Camera-type eye (tissue), 1 donor: ENCODE data around the gene ZNF143. TPM values are rescaled to one million over a fixed set of nuclear protein-coding genes. Genes with fewer than 3 reads are reported as not detected.

Experiments
- total RNA-seq: library from RNA; depleted of rRNA; stranded (reverse); fragments of >200 nt; gene quantifications from one replicate; pipeline ENCODE4 v1.2.3, GENCODE V29; 2014

ZNF143 gene
- 49.5 TPM for total RNA-seq

DNA sequence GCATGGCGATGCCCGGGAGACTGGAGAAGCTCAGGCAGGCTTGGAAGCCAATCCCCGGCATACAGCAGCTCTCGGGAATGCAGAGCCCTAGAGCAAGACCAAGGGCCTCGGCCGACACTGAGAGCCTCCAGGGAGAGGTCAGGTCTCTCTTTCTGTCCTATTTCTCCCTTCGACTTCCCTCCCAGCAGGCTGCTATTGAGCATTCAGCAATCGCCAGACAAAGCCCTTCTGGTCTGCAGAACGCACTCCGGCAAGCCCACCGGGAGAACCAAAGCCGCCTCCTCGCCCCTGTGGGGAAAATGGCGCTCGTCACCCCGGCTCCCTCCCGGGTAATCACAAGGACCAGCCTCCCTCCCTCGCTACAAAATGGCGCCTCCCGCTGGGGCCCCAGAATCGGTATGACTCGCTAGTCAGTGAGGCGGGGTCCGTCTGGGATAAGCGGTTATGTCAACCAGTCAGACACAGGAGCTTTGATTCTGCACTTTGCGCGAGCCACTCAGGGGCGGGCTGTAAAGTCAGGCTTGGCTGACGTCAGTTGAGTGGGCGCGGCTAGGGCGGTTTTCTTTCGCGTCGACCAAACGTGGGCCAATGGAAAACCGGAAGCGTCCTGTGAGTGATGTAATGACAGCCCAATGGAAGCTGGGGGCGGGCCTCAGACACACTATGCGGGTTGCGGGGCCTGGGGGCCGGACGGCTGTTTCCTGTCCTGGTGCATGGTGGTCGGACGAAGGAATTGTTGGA lies at the start of gene ZNF143:
Gene ZNF143 (plus strand): TSS at position 691 of the 741 bp plus-strand sequence. CDS start 10,297 bp downstream, outside the sequence.

DNA sequence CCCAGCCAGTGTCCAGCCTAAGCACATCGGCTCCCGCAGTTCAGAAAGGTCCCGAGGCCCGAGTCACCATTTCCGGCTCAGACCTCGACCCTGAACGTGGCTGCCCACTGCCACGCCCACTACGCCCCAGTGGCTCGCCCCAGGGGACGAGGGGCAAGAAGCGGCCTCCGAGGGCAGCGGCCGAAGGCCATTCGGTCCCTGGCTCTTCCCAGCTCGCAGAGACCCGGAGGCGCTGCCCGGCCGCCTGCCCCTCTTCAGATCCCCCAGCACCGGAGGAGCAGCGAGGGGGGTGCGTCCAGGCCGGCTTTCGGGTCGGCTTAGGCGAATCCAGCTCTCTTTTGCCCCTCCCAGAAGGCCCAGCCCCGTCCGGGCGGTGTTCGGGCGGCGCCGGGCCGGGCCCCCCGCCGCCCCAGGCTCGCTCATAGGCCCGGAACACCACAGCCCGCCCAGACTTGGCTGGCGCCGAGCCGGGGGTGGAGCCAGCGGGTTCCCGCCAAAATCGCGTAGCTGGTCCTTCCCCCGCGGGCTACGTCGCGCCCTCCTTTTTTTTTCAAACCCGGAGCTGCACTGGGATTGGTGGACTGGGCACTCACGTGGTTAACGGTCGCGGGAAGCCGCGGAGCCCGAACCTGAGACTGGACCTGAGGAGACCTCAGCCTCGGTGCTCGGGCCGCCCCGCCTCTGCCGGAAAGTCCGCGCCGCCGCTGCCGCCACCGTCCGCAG lies 112.4 kb downstream of the ZNF143 start, which contains the start of gene WEE1:
Gene WEE1 (plus strand): TSS at position 619 of the 723 bp plus-strand sequence. CDS start 264 bp downstream, outside the sequence.

Other genes starting within 250 kb of the ZNF143 start
- 175 TPM for gene DENND5A, start 195.7 kb upstream of the ZNF143 start, total RNA-seq
- gene TMEM41B, start 146.4 kb upstream of the ZNF143 start, total RNA-seq = 42.6 TPM
- gene IPO7, start 76.4 kb upstream of the ZNF143 start, total RNA-seq = 177 TPM
- gene WEE1, start 112.7 kb downstream of the ZNF143 start, total RNA-seq = 55.0 TPM
- gene SWAP70, start 203.1 kb downstream of the ZNF143 start, total RNA-seq = 28.0 TPM